Measurements from ENCODE around the gene PRKAR2B. TPM values are rescaled to one million over a fixed set of nuclear protein-coding genes. Genes with fewer than 3 reads are reported as not detected.
"Not testable (repeated sequence)": the region's sequence is repeated elsewhere in the genome, so short reads cannot be mapped to it uniquely, and the experiment has no call there.

PRKAR2B gene
- total RNA-seq, 2 donors from 2014 or later: 12.4 to 65.7 TPM

- Histone ChIP-seq H3K27ac (no peak overlapping the region), H3K27me3 (replicated peaks; ENCODE audit: insufficient read depth) (no peaks in the 10 kb centered on the region), H3K36me3 (no peaks in the 10 kb centered on the region), H3K9me3 (no peaks in the 10 kb centered on the region), H3K4me3 (no peak overlapping the region), H3K4me1 (replicated peaks) (no peaks in the 10 kb centered on the region)
- intact Hi-C loops (cut with DNase I): no loop called here
- 48% methylated on average over 2 of the region's 2 CpGs for WGBS
- DNase-seq (ENCODE audit: low spot score): no peak
- TF ChIP-seq POLR2AphosphoS5 (IDR thresholded peaks at IDR 0.05): no peak
- TF ChIP-seq POLR2A (IDR thresholded peaks at IDR 0.05): no peak
- no peak for TF ChIP-seq CTCF (IDR thresholded peaks at IDR 0.05)
Observed at GRCh38 chr7:107091306-107091705, 46.8 kb downstream of the PRKAR2B start.

GRCh38 chr7:107093671-107094070 lies 49.2 kb downstream of the PRKAR2B start:
- DNase-seq (ENCODE audit: low spot score): not testable (repeated sequence)
- WGBS: 98% methylated on average over 5 of the region's 5 CpGs

GRCh38 chr7:107099154-107099553 lies 54.6 kb downstream of the PRKAR2B start:
- DNase-seq (ENCODE audit: low spot score); H3K27ac ChIP-seq; H3K4me3 ChIP-seq; intact Hi-C loops (cut with DNase I); H3K4me1 ChIP-seq (replicated peaks); H3K36me3 ChIP-seq; H3K27me3 ChIP-seq (replicated peaks; ENCODE audit: insufficient read depth); H3K9me3 ChIP-seq: not testable (repeated sequence)
- 94% methylated on average over 12 of the region's 12 CpGs for WGBS

More at GRCh38 chr7:107093671-107094070, 49.2 kb downstream of the PRKAR2B start:
- H3K36me3 ChIP-seq; H3K9me3 ChIP-seq; H3K4me3 ChIP-seq; H3K4me1 ChIP-seq (replicated peaks); H3K27ac ChIP-seq; H3K27me3 ChIP-seq (replicated peaks; ENCODE audit: insufficient read depth); intact Hi-C loops (cut with DNase I): not testable (repeated sequence)

- intact Hi-C loops (cut with DNase I): no loop called here
- H3K4me3 ChIP-seq: no peak overlapping the region
- no peaks in the 10 kb centered on the region for H3K4me1 ChIP-seq (replicated peaks)
- TF ChIP-seq POLR2AphosphoS5 (IDR thresholded peaks at IDR 0.05): no peak
- no peak for TF ChIP-seq POLR2A (IDR thresholded peaks at IDR 0.05)
- TF ChIP-seq CTCF (IDR thresholded peaks at IDR 0.05): no peak
- H3K27ac ChIP-seq: no peak overlapping the region
- no peaks in the 10 kb centered on the region for H3K36me3 ChIP-seq
- H3K9me3 ChIP-seq: no peaks in the 10 kb centered on the region
- 87% methylated on average over 1 of the region's 1 CpG for WGBS
- H3K27me3 ChIP-seq (replicated peaks; ENCODE audit: insufficient read depth): no peaks in the 10 kb centered on the region
- no peak for DNase-seq (ENCODE audit: low spot score)
Observed at GRCh38 chr7:107100824-107101223, 56.3 kb downstream of the PRKAR2B start.

GRCh38 chr7:107103369-107103768 lies 58.9 kb downstream of the PRKAR2B start:
- no peak overlapping the region for H3K27ac ChIP-seq
- no peak overlapping the region for H3K4me3 ChIP-seq
- 91% methylated on average over 4 of the region's 4 CpGs for WGBS
- H3K9me3 ChIP-seq: no peaks in the 10 kb centered on the region
- no peaks in the 10 kb centered on the region for H3K36me3 ChIP-seq
- no peaks in the 10 kb centered on the region for H3K4me1 ChIP-seq (replicated peaks)
- no peaks in the 10 kb centered on the region for H3K27me3 ChIP-seq (replicated peaks; ENCODE audit: insufficient read depth)
- TF ChIP-seq CTCF (IDR thresholded peaks at IDR 0.05) (no peak), POLR2A (IDR thresholded peaks at IDR 0.05) (no peak), POLR2AphosphoS5 (IDR thresholded peaks at IDR 0.05) (no peak)
- no peak for DNase-seq (ENCODE audit: low spot score)
- intact Hi-C loops (cut with DNase I): no loop called here

- H3K27me3 ChIP-seq (replicated peaks; ENCODE audit: insufficient read depth): no peaks in the 10 kb centered on the region
- 92% methylated on average over 4 of the region's 4 CpGs for WGBS
- H3K4me1 ChIP-seq (replicated peaks): no peaks in the 10 kb centered on the region
- H3K36me3 ChIP-seq: no peaks in the 10 kb centered on the region
- H3K27ac ChIP-seq: no peak overlapping the region
- no peak for TF ChIP-seq CTCF (IDR thresholded peaks at IDR 0.05)
- no peak for TF ChIP-seq POLR2AphosphoS5 (IDR thresholded peaks at IDR 0.05)
- TF ChIP-seq POLR2A (IDR thresholded peaks at IDR 0.05): no peak
- no peaks in the 10 kb centered on the region for H3K9me3 ChIP-seq
- no peak overlapping the region for H3K4me3 ChIP-seq
- DNase-seq (ENCODE audit: low spot score): no peak
- intact Hi-C loops (cut with DNase I): no loop called here
Observed at GRCh38 chr7:107104801-107105200, 60.3 kb downstream of the PRKAR2B start.

Measured in prostate gland (tissue), 2 donors.